Type B pancreatic cell (in vitro differentiated cells): Measurements from ENCODE around the gene KRAS. TPM values are rescaled to one million over a fixed set of nuclear protein-coding genes. Genes with fewer than 3 reads are reported as not detected.

Source experiments
- DNase-seq: peaks from one replicate; pipeline ENCODE4 v3.0.0; 2021; ENCODE audit warnings: mixed read lengths; ENCODE audit not compliant: unreplicated experiment; ENCODE audit errors: extremely low spot score
- H3K27ac Mint-ChIP-seq: 2 replicates; pipeline ENCODE4 v1.8.0; 2021; ENCODE audit warnings: mild to moderate bottlenecking, mixed read lengths
- H3K27me3 Mint-ChIP-seq: 2 replicates; pipeline ENCODE4 v1.8.0; 2021; ENCODE audit warnings: mixed read lengths
- H3K36me3 Mint-ChIP-seq: 2 replicates; pipeline ENCODE4 v1.8.0; 2021; ENCODE audit warnings: mixed read lengths
- H3K4me1 Mint-ChIP-seq: one replicate; pipeline ENCODE4 v1.8.0; 2021; ENCODE audit warnings: mixed read lengths; ENCODE audit not compliant: unreplicated experiment
- H3K4me3 Mint-ChIP-seq: 2 replicates; pipeline ENCODE4 v1.8.0; 2021; ENCODE audit warnings: mild to moderate bottlenecking, mixed read lengths
- H3K9me3 Mint-ChIP-seq: 2 replicates; pipeline ENCODE4 v1.8.0; 2021; ENCODE audit warnings: mixed read lengths
- total RNA-seq: library from RNA; stranded (reverse); gene quantifications from 2 replicates; pipeline ENCODE4 v1.2.1, GENCODE V29; 2021; ENCODE audit warnings: low replicate concordance
- TF ChIP-seq, protein P1 (sequence below): fragments of 200-600 bp; sonication (generic); conservative IDR thresholded peaks from 2 replicates; pipeline ENCODE4 v1.5.0; 2021; ENCODE audit warnings: antibody characterized with exemption, mild to moderate bottlenecking

KRAS gene
- total RNA-seq, 1 donor from 2014 or later, result 37.4 TPM

DNA sequence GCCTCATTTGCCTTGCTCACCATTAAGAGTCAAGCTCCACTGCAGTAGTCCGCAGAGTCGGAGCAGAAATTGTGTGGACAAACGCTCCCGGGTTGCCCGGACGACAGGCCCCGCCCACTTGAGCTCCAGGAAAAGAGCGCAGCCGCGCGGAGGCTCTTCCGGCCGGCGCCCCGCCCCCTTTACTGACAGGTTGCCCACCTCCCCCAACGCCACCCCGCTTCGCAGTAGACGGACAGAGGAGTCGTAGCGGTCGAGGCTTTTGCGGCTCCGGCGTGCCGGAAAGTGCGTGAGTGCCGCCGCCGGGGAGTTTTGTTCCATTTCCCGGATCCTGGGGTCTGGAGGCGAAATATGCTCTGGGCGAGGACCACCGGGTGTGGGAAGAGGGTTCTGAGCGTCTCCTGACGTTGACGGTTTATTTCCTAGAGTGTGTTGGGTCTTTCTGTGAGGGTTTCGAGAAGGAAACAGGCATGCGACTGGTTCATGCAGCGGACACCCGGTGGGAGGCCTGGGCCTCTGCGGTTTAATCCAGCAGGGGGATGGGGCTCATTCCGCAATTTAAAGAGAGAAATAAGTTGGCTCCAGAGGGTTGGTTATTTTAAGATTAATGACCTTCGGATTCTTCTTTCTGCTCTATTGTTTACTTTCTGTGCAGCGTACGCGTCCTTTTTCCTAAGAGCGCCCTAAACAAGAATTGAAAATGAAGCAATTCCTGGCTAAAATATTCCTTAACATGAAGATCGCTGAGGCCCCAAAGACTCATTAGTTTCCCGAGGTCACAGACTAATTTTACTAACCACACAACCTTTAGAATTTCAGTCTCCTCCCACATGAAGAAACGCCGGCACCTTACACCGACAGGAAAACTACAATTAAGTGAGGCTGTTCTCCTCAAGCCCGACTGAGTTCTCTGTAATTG, 55.4 kb downstream of the KRAS start, which contains the start of the genes DNAI7 and ETFRF1:
DNAI7 (minus strand) TSS at position 105 of the 916 bp plus-strand sequence; CDS start at position 23, 82 bp downstream.
ETFRF1 (plus strand) TSS at position 182 of the 916 bp plus-strand sequence. CDS start 8,720 bp downstream, outside the sequence.
- peaks cover 4% of the 10 kb centered on the region for H3K4me1 Mint-ChIP-seq
- no peaks in the 10 kb centered on the region for H3K27me3 Mint-ChIP-seq
- peaks cover 9% of the 10 kb centered on the region for H3K36me3 Mint-ChIP-seq
- TF ChIP-seq, protein P1, sequence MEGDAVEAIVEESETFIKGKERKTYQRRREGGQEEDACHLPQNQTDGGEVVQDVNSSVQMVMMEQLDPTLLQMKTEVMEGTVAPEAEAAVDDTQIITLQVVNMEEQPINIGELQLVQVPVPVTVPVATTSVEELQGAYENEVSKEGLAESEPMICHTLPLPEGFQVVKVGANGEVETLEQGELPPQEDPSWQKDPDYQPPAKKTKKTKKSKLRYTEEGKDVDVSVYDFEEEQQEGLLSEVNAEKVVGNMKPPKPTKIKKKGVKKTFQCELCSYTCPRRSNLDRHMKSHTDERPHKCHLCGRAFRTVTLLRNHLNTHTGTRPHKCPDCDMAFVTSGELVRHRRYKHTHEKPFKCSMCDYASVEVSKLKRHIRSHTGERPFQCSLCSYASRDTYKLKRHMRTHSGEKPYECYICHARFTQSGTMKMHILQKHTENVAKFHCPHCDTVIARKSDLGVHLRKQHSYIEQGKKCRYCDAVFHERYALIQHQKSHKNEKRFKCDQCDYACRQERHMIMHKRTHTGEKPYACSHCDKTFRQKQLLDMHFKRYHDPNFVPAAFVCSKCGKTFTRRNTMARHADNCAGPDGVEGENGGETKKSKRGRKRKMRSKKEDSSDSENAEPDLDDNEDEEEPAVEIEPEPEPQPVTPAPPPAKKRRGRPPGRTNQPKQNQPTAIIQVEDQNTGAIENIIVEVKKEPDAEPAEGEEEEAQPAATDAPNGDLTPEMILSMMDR, result peak; percentile 47
- DNase-seq, result peak; percentile 99
- H3K9me3 Mint-ChIP-seq, result no peaks in the 10 kb centered on the region
- H3K4me3 Mint-ChIP-seq, result peak within 1 kb of the TSS; percentile 98
- H3K27ac Mint-ChIP-seq, result peak within 1 kb of the TSS; percentile 97

DNA sequence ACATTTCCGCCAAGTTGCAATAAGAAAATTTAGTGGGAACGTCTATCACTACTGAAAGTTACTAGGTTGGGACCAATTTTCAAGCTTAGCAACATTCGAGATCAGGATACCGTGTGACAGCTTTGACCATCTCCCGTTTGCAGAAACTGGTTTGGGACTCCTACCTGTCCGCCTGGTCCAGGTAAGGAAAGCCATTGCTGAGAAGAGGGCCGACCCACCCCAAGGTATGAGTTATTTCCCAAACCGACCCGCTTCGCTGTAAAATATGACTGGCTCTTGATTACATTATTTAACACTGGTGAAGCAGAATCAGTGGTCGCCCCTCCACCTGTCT, 56.0 kb downstream of the KRAS start:
- TF ChIP-seq, protein P1, result no peak
- Mint-ChIP-seq H3K4me1 (peaks cover 4% of the 10 kb centered on the region), H3K36me3 (peaks cover 3% of the 10 kb centered on the region), H3K9me3 (no peaks in the 10 kb centered on the region), H3K27me3 (no peaks in the 10 kb centered on the region), H3K4me3 (peak overlapping the region; percentile 98), H3K27ac (peak overlapping the region; percentile 97)
- no peak for DNase-seq

DNA sequence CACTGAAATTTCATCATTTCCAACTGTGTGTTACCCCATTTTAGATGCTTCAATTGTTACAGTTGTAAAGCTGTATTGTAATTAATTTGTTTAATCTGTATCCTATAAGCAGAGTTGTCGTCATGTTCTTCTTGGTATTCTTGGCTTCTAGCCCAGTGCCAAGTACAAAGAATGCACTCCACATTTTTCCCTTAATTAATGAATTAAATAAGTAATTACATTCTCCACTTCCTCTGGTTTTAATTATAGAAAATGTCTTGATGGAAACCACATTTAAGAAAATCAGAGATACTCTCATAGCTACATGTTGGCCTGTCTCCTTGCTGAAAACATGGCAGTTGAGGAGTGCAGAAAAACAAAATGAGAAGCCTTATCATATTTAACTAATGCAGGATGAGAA, 56.5 kb downstream of the KRAS start:
- Mint-ChIP-seq H3K36me3 (no peaks in the 10 kb centered on the region), H3K27me3 (no peaks in the 10 kb centered on the region), H3K27ac (peak overlapping the region; percentile 97), H3K9me3 (no peaks in the 10 kb centered on the region), H3K4me1 (peaks cover 4% of the 10 kb centered on the region), H3K4me3 (peak overlapping the region; percentile 98)
- TF ChIP-seq, protein P1, result no peak
- DNase-seq, result no peak

DNA sequence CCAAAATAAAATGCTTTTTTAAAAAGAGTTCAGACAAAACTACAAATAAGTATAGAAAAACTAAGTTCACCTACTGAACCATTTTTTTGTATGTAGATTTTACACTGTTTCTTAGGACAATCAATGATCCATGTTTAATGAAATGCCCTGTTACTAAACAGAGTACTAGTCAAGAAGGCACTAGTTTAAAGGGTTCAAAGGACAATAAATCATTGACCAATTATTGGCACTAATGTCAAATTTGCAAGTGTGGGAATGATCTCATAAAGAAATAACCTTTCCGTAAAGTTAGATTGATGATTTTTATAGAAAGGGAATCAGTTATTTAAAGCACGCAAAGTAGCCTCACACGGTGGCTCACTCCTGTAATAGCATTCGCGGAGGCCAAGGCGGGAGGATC, 59.9 kb downstream of the KRAS start:
- no peaks in the 10 kb centered on the region for H3K27me3 Mint-ChIP-seq
- H3K4me1 Mint-ChIP-seq, result peaks cover 8% of the 10 kb centered on the region
- TF ChIP-seq, protein P1, result no peak
- no peaks in the 10 kb centered on the region for H3K9me3 Mint-ChIP-seq
- no peak for DNase-seq
- no peak overlapping the region for H3K4me3 Mint-ChIP-seq
- no peaks in the 10 kb centered on the region for H3K36me3 Mint-ChIP-seq
- H3K27ac Mint-ChIP-seq, result no peak overlapping the region

DNA sequence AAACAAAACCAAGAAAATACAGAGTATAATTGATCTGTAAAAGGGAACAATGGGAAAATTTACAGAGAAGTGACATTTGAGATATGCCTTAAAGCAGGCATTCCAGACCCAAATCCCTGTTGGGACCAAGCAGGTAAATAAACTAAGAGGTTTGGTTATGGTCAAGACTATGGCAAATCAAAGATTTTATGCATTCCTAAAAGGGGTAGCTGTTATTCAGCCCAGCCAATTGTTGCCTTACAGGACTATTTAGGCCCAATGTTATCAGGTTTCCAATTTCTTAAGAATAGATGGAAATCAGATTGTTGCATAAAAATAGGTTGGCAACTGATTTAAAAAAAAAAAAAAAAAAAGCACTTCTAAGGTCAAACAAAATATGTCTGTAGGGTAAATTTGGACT, 61.1 kb downstream of the KRAS start:
- DNase-seq, result no peak
- no peak overlapping the region for H3K4me3 Mint-ChIP-seq

More for the DNA sequence above, 61.1 kb downstream of the KRAS start:
- H3K27ac Mint-ChIP-seq, result no peak overlapping the region
- H3K4me1 Mint-ChIP-seq, result peaks cover 8% of the 10 kb centered on the region
- no peaks in the 10 kb centered on the region for H3K36me3 Mint-ChIP-seq
- H3K9me3 Mint-ChIP-seq, result no peaks in the 10 kb centered on the region
- no peaks in the 10 kb centered on the region for H3K27me3 Mint-ChIP-seq
- TF ChIP-seq, protein P1, result no peak
